ENCODE measurements around the gene SIGLEC9.

The SIGLEC9 gene

GRCh38 chr19:51097796-51098195 lies 26.9 kb upstream of the SIGLEC9 start:
- no peaks in the 10 kb centered on the region for H3K9me3 ChIP-seq (ENCODE audit: insufficient read depth, low read depth, low read length)
- no peaks in the 10 kb centered on the region for H3K27me3 ChIP-seq (ENCODE audit: insufficient read depth, low read length)
- no peak overlapping the region for H3K4me3 ChIP-seq (ENCODE audit: low read length)
- H3K27ac ChIP-seq (ENCODE audit: low read length): no peak overlapping the region
- no peak overlapping the region for H3K9ac ChIP-seq (ENCODE audit: low read depth, low read length)
- H3K36me3 ChIP-seq (ENCODE audit: insufficient read depth, low read depth, low read length): peaks cover 1% of the 10 kb centered on the region; the same call in 1 of the 2 replicates
- H3K4me1 ChIP-seq (ENCODE audit: insufficient read depth, low read length): peaks cover 4% of the 10 kb centered on the region; the same call in 1 of the 2 replicates

DNA sequence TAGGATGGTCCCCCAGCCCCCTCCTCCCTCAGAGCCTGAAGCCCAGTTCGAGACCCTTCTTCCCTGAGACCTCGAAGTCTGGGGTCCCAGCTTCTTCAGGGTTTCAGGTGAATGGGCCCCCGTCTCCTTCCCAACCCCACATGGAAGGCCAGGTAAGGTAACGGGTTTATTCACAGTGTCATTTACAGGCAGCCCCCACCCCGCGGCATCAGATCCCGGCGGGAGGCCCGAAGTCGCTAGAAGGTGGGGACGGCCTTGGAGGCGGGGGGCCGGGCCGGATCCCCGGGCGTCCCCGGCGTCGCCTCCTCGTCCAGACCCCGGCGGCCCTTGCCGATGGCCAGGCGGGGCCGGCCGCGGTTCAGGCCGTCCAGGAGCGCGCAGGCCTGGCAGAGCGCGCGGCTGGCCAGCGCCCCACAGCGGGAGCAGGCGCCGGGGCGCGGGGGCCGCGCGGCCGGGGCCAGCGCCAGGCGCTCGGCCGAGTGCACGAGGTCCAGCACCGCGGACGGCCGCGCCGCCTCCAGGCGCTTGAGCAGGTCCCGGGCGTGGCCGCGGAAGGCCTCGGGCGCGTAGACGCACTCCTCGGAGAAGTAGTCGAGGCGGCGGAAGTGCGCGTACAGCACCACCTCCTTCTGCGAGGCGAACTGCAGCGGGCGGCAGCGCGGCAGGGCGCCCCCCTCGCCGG lies 26.2 kb upstream of the SIGLEC9 start:
- H3K27me3 ChIP-seq (ENCODE audit: insufficient read depth, low read length): no peaks in the 10 kb centered on the region
- H3K4me3 ChIP-seq (ENCODE audit: low read length): no peak overlapping the region
- no peaks in the 10 kb centered on the region for H3K9me3 ChIP-seq (ENCODE audit: insufficient read depth, low read depth, low read length)
- no peak overlapping the region for H3K27ac ChIP-seq (ENCODE audit: low read length)
- peaks cover 4% of the 10 kb centered on the region; the same call in 1 of the 2 replicates for H3K4me1 ChIP-seq (ENCODE audit: insufficient read depth, low read length)
- peaks cover 5% of the 10 kb centered on the region; the same call in 1 of the 2 replicates for H3K36me3 ChIP-seq (ENCODE audit: insufficient read depth, low read depth, low read length)
- no peak overlapping the region for H3K9ac ChIP-seq (ENCODE audit: low read depth, low read length)

DNA sequence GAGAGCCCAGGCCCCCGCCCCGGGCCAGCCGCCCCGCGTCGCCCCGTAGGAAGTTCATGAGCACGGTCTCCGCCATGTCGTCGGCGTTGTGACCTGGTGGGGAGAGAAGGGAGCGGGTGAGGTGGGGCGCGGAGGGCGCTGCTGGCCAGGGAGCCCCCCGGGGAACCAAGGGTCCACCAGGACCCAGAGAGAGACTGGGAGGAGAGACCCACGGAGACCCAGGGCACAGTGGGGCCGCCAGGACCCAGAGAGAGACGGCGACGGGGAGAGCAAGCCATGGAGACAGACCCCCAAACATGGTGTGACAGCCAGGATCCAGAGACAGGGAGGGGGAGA lies 25.7 kb upstream of the SIGLEC9 start:
- no peaks in the 10 kb centered on the region for H3K9me3 ChIP-seq (ENCODE audit: insufficient read depth, low read depth, low read length)
- no peak overlapping the region for H3K4me3 ChIP-seq (ENCODE audit: low read length)
- no peak overlapping the region for H3K9ac ChIP-seq (ENCODE audit: low read depth, low read length)
- H3K36me3 ChIP-seq (ENCODE audit: insufficient read depth, low read depth, low read length): peaks cover 9% of the 10 kb centered on the region; the same call in 1 of the 2 replicates
- peaks cover 4% of the 10 kb centered on the region; the same call in 1 of the 2 replicates for H3K4me1 ChIP-seq (ENCODE audit: insufficient read depth, low read length)
- no peak overlapping the region for H3K27ac ChIP-seq (ENCODE audit: low read length)
- no peaks in the 10 kb centered on the region for H3K27me3 ChIP-seq (ENCODE audit: insufficient read depth, low read length)

DNA sequence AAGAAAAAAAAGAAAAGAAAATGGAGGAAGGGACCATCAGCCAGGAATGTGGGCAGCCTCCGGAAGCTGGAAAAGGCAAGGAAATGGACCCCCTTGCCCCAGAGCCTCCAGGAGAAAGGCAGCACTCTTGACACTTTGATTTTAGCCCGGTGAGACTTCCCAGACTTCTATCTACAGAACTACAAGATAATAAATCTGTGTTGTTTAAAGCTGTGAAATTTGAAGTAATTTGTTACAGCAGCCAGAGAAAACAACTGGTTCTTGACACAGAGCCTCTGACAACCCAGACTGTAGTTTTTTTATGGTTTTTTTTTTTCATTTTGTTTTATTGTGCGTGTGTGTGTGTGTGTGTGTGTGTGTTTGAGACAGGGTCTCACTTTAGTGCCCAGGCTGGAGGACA lies 24.1 kb upstream of the SIGLEC9 start:
- H3K36me3 ChIP-seq (ENCODE audit: insufficient read depth, low read depth, low read length): peaks cover 11% of the 10 kb centered on the region; the same call in 1 of the 2 replicates
- no peaks in the 10 kb centered on the region for H3K9me3 ChIP-seq (ENCODE audit: insufficient read depth, low read depth, low read length)
- H3K9ac ChIP-seq (ENCODE audit: low read depth, low read length): no peak overlapping the region
- no peak overlapping the region for H3K27ac ChIP-seq (ENCODE audit: low read length)
- no peak overlapping the region for H3K4me3 ChIP-seq (ENCODE audit: low read length)
- H3K4me1 ChIP-seq (ENCODE audit: insufficient read depth, low read length): no peaks in the 10 kb centered on the region
- H3K27me3 ChIP-seq (ENCODE audit: insufficient read depth, low read length): no peaks in the 10 kb centered on the region

DNA sequence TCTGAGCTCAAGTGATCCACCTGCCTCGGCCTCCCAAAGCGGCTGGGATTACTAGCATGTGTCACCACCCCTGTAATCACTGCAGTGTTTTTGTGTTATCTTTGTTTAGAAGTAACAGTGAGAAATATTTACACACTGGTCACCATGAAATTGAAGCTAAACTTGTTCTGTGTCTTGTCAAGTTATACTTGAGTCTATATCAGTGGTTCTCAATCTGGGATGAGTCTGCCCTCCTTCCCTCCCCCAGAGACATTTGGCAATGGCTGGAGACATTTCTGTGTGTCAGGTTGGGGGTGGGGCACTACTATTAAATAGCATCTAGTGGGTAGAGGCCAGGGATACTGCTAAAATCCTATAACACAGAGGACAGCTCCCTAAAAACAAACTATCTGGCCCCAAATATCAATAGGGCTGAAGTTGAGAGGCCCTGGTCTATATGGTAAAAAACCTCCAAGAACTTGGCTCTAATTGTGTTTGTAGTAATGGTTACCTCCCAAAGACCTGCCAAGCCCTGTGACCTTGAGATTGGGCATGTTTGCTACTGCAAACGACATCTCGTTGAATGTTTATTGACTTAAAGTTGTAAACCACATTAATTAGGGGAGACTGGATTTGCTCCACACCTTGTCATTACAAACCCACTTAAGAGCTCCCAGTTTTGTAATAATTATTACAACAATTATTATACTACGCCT lies 23.4 kb upstream of the SIGLEC9 start:
- Histone ChIP-seq H3K36me3 (ENCODE audit: insufficient read depth, low read depth, low read length) (peaks cover 14% of the 10 kb centered on the region; the same call in 1 of the 2 replicates), H3K27me3 (ENCODE audit: insufficient read depth, low read length) (no peaks in the 10 kb centered on the region), H3K9ac (ENCODE audit: low read depth, low read length) (no peak overlapping the region), H3K4me3 (ENCODE audit: low read length) (no peak overlapping the region), H3K9me3 (ENCODE audit: insufficient read depth, low read depth, low read length) (no peaks in the 10 kb centered on the region), H3K27ac (ENCODE audit: low read length) (no peak overlapping the region), H3K4me1 (ENCODE audit: insufficient read depth, low read length) (no peaks in the 10 kb centered on the region)

DNA sequence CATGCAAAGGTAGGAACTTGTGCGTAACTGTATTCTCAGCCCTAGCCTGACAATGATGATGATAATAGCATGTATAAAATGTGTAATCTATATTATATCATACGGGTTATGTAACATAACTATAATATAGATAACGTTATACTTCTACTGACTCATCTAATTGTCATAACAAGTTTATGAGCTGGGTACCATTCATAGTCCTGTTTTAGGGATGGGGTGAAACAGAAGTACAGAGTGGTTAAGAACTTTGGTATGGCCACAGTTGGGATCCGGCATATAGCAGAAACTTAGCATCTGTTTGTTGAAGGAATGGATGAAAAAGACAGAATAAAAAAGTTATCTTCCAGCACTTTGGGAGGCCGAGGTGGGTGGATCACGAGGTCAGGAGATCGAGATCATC lies 21.7 kb upstream of the SIGLEC9 start:
- no peaks in the 10 kb centered on the region for H3K27me3 ChIP-seq (ENCODE audit: insufficient read depth, low read length)

GRCh38 chr19:51103926-51104341 lies 20.8 kb upstream of the SIGLEC9 start:
- Histone ChIP-seq H3K9me3 (ENCODE audit: insufficient read depth, low read depth, low read length) (no peaks in the 10 kb centered on the region), H3K9ac (ENCODE audit: low read depth, low read length) (no peak overlapping the region), H3K27ac (ENCODE audit: low read length) (no peak overlapping the region), H3K27me3 (ENCODE audit: insufficient read depth, low read length) (no peaks in the 10 kb centered on the region), H3K36me3 (ENCODE audit: insufficient read depth, low read depth, low read length) (peaks cover 14% of the 10 kb centered on the region; the same call in 1 of the 2 replicates), H3K4me3 (ENCODE audit: low read length) (no peak overlapping the region), H3K4me1 (ENCODE audit: insufficient read depth, low read length) (no peaks in the 10 kb centered on the region; the same call in 1 of the 2 replicates)

More for the DNA sequence above, 21.7 kb upstream of the SIGLEC9 start:
- no peaks in the 10 kb centered on the region; the same call in 1 of the 2 replicates for H3K4me1 ChIP-seq (ENCODE audit: insufficient read depth, low read length)
- no peak overlapping the region for H3K9ac ChIP-seq (ENCODE audit: low read depth, low read length)
- H3K36me3 ChIP-seq (ENCODE audit: insufficient read depth, low read depth, low read length): peaks cover 14% of the 10 kb centered on the region; the same call in 1 of the 2 replicates
- no peaks in the 10 kb centered on the region for H3K9me3 ChIP-seq (ENCODE audit: insufficient read depth, low read depth, low read length)
- no peak overlapping the region for H3K27ac ChIP-seq (ENCODE audit: low read length)
- no peak overlapping the region for H3K4me3 ChIP-seq (ENCODE audit: low read length)

GRCh38 chr19:51107406-51108065 lies 17.2 kb upstream of the SIGLEC9 start:
- peak overlapping the region; percentile 72; the same call in 1 of the 2 replicates for H3K9ac ChIP-seq (ENCODE audit: low read depth, low read length)

DNA sequence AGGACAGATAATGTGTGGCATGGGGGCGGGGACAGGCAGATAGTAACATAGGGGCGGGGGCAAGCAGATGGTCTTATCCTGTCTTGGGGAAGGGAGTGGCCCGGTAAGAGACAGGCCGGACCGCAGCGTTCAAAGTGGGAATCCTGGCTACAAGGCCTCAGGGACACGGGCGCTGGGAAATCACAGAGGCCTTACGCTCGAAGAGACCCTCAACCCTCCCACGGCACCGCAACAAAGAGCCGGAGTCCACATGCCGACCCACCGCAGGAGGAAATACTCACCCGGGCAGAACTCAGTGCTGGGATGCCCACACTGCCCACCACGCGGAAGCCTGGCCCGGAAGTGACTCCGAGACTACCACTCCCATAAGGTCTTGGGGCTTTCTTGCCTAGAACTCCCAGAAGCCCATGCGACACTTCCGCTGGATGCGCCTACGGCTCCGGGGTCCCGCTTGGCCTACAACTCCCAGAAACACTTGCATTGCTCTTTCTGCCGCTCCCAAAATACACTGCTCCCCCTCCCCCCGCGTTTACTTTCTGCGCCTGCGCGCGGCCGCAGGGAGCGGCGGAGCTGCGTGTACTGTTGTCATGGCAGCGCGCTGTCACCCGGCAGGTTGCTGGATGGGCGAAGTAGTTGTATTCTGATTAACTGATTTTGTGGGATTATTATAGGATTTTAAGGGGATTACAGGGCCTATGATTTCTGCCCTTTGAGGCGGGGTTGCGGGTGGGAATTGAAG lies 16.5 kb upstream of the SIGLEC9 start, which contains the start of gene CTU1:
CTU1 (minus strand) TSS at position 344 of the 739 bp plus-strand sequence. CDS start 3,840 bp downstream, outside the sequence.
- peak within 1 kb of the TSS; percentile 92 for H3K4me3 ChIP-seq (ENCODE audit: low read length)
- H3K9me3 ChIP-seq (ENCODE audit: insufficient read depth, low read depth, low read length): no peaks in the 10 kb centered on the region
- no peaks in the 10 kb centered on the region; the same call in 1 of the 2 replicates for H3K4me1 ChIP-seq (ENCODE audit: insufficient read depth, low read length)
- H3K36me3 ChIP-seq (ENCODE audit: insufficient read depth, low read depth, low read length): peaks cover 9% of the 10 kb centered on the region; the same call in 1 of the 2 replicates
- H3K27me3 ChIP-seq (ENCODE audit: insufficient read depth, low read length): peaks cover 30% of the 10 kb centered on the region
- H3K27ac ChIP-seq (ENCODE audit: low read length): no peak within 1 kb of the TSS
- peak within 1 kb of the TSS; percentile 72; the same call in 1 of the 2 replicates for H3K9ac ChIP-seq (ENCODE audit: low read depth, low read length)

More at GRCh38 chr19:51107406-51108065, 17.2 kb upstream of the SIGLEC9 start:
- Histone ChIP-seq H3K9me3 (ENCODE audit: insufficient read depth, low read depth, low read length) (no peaks in the 10 kb centered on the region), H3K27ac (ENCODE audit: low read length) (no peak overlapping the region), H3K36me3 (ENCODE audit: insufficient read depth, low read depth, low read length) (peaks cover 14% of the 10 kb centered on the region; the same call in 1 of the 2 replicates), H3K4me3 (ENCODE audit: low read length) (peak overlapping the region; percentile 92), H3K27me3 (ENCODE audit: insufficient read depth, low read length) (peaks cover 26% of the 10 kb centered on the region), H3K4me1 (ENCODE audit: insufficient read depth, low read length) (no peaks in the 10 kb centered on the region; the same call in 1 of the 2 replicates)

GRCh38 chr19:51108805-51109146 lies 15.9 kb upstream of the SIGLEC9 start:
- peaks cover 34% of the 10 kb centered on the region for H3K27me3 ChIP-seq (ENCODE audit: insufficient read depth, low read length)
- H3K9me3 ChIP-seq (ENCODE audit: insufficient read depth, low read depth, low read length): no peaks in the 10 kb centered on the region
- peak overlapping the region; percentile 92 for H3K4me3 ChIP-seq (ENCODE audit: low read length)
- H3K27ac ChIP-seq (ENCODE audit: low read length): no peak overlapping the region
- H3K4me1 ChIP-seq (ENCODE audit: insufficient read depth, low read length): no peaks in the 10 kb centered on the region; the same call in 1 of the 2 replicates
- peaks cover 6% of the 10 kb centered on the region; the same call in 1 of the 2 replicates for H3K36me3 ChIP-seq (ENCODE audit: insufficient read depth, low read depth, low read length)
- no peak overlapping the region for H3K9ac ChIP-seq (ENCODE audit: low read depth, low read length)

GRCh38 chr19:51110666-51110971 lies 14.1 kb upstream of the SIGLEC9 start:
- no peak overlapping the region for H3K27ac ChIP-seq (ENCODE audit: low read length)
- no peak overlapping the region for H3K4me3 ChIP-seq (ENCODE audit: low read length)
- H3K9me3 ChIP-seq (ENCODE audit: insufficient read depth, low read depth, low read length): no peaks in the 10 kb centered on the region
- H3K27me3 ChIP-seq (ENCODE audit: insufficient read depth, low read length): peaks cover 42% of the 10 kb centered on the region
- no peak overlapping the region for H3K9ac ChIP-seq (ENCODE audit: low read depth, low read length)
- H3K4me1 ChIP-seq (ENCODE audit: insufficient read depth, low read length): no peaks in the 10 kb centered on the region; the same call in 1 of the 2 replicates
- H3K36me3 ChIP-seq (ENCODE audit: insufficient read depth, low read depth, low read length): peaks cover 3% of the 10 kb centered on the region; the same call in 1 of the 2 replicates

All from iPS-20b (cell line).